HepG2 (cell line): Measurements from ENCODE around the gene ZBBX. TPM values are rescaled to one million over a fixed set of nuclear protein-coding genes. Genes with fewer than 3 reads are reported as not detected.

Source experiments
- ATAC-seq: fragments of 200-7000 bp; cut with Tn5 transposase; 3 replicates; pipeline ENCODE4 v1.9.1; 2020; ENCODE audit warnings: mild to moderate bottlenecking, moderate library complexity
- BruUV-seq: library from RNA; stranded (reverse); fragments of 400-500 nt; replicated peaks from 2 replicates; lab custom pipeline; 2021; lab: Mats Ljungman, UMichigan
- CTCF ChIA-PET: fragments of 300-600 bp; formaldehyde crosslinking; extraction: SDS; loops from one replicate; lab custom pipeline; 2021; ENCODE audit warnings: low total read pairs, inconsistent platforms, low intra/inter-chr PET ratio; lab: Yijun Ruan, JAX
- POLR2A ChIA-PET: fragments of 350-600 bp; sonication (Branson Sonifier 250); formaldehyde crosslinking; loops from one replicate; lab custom pipeline; 2020; ENCODE audit warnings: antibody characterized with exemption, inconsistent platforms; lab: Yijun Ruan, JAX
- DNase-seq: peaks from one replicate; pipeline ENCODE4 v3.0.0-alpha.2; 2015; ENCODE audit warnings: low spot score
- FAIRE-seq: peaks from 3 replicates; lab custom pipeline; 2011; peaks lifted over from hg19 to GRCh38; lab: Jason Lieb, UNC
- H2AFZ ChIP-seq: one replicate; pipeline ENCODE4 v1.6.1; 2011; ENCODE audit warnings: low read length, inconsistent platforms
- H3K27ac ChIP-seq: fragments of 300-600 bp; 3 replicates; pipeline ENCODE4 v1.8.0; 2011; ENCODE audit warnings: mixed run types, mild to moderate bottlenecking, mixed read lengths, low read length, inconsistent platforms; ENCODE audit not compliant: insufficient read depth; ENCODE audit errors: extremely low read length
- H3K27me3 ChIP-seq, 2 experiments: fragments of 200-600 bp in 1 of 2; 2 replicates in 1 of 2; 3 replicates in 1 of 2; pipeline versions ENCODE4 v1.6.0 to v1.8.0; 2011; ENCODE audit warnings: low read length in 2 of 2, mild to moderate bottlenecking in 2 of 2, moderate library complexity in 2 of 2, inconsistent platforms in 1 of 2; ENCODE audit not compliant: insufficient read depth in 2 of 2, control insufficient read depth in 1 of 2
- H3K36me3 ChIP-seq, 2 experiments: fragments of 200-600 bp in 1 of 2; replicated peaks in 1 of 2; 2 replicates in 1 of 2; 3 replicates in 1 of 2; pipeline versions ENCODE4 v1.5.1 to v1.8.0; 2011; ENCODE audit warnings: low read length in 2 of 2, inconsistent platforms in 1 of 2; ENCODE audit not compliant: insufficient read depth in 2 of 2, control insufficient read depth in 1 of 2
- H3K4me1 ChIP-seq: 2 replicates; pipeline ENCODE4 v1.5.1; 2012; ENCODE audit warnings: low read length, inconsistent platforms; ENCODE audit not compliant: insufficient read depth
- H3K4me2 ChIP-seq: 2 replicates; pipeline ENCODE4 v1.6.0; 2011; ENCODE audit warnings: low read depth, low read length, inconsistent platforms
- H3K4me3 ChIP-seq, 3 experiments: fragments of 200-600 bp in 1 of 3; sonication (generic), shearing (Covaris generic) in 1 of 3; replicated peaks in 1 of 3; 2 replicates each; pipeline ENCODE4 v1.5.1; 2011 to 2016; ENCODE audit warnings: low read length in 3 of 3, inconsistent platforms in 2 of 3, low read depth in 2 of 3, mild to moderate bottlenecking in 2 of 3, control low read depth in 1 of 3, mixed read lengths in 1 of 3; ENCODE audit not compliant: insufficient read depth in 1 of 3
- H3K79me2 ChIP-seq: one replicate; pipeline ENCODE4 v1.6.1; 2011; ENCODE audit warnings: low read length, inconsistent platforms; ENCODE audit not compliant: insufficient read depth
- H3K9ac ChIP-seq: 2 replicates; pipeline ENCODE4 v1.6.0; 2011; ENCODE audit warnings: mild to moderate bottlenecking, low read depth, low read length, inconsistent platforms; ENCODE audit not compliant: insufficient read depth
- H3K9me3 ChIP-seq: 2 replicates; pipeline ENCODE4 v1.5.1; 2012; ENCODE audit warnings: mild to moderate bottlenecking, low read length
- H4K20me1 ChIP-seq: 2 replicates; pipeline ENCODE4 v1.6.0; 2011; ENCODE audit warnings: inconsistent platforms, mild to moderate bottlenecking, low read length, moderate library complexity; ENCODE audit not compliant: insufficient read depth
- CEBPB ChIP-seq: IDR thresholded peaks from 2 replicates; pipeline ENCODE4 v1.6.1; 2011; ENCODE audit warnings: low read depth, low read length, improper control_type of control experiment, borderline replicate concordance
- DPF2 ChIP-seq: sonication (generic); formaldehyde crosslinking; IDR thresholded peaks from 2 replicates; pipeline ENCODE4 v1.4.0; 2020; ENCODE audit warnings: mild to moderate bottlenecking, low read depth, missing genetic modification reagents, borderline replicate concordance
- ETV6 ChIP-seq: sonication (generic); formaldehyde crosslinking; conservative IDR thresholded peaks from 2 replicates; pipeline ENCODE4 v1.4.0; 2020; ENCODE audit warnings: missing genetic modification reagents
- HDAC2 ChIP-seq: sonication (generic); formaldehyde crosslinking; IDR thresholded peaks from 2 replicates; pipeline ENCODE4 v1.4.0; 2020; ENCODE audit warnings: missing genetic modification reagents
- ZNF615 ChIP-seq: sonication (generic); formaldehyde crosslinking; IDR thresholded peaks from 2 replicates; pipeline ENCODE4 v1.5.0; 2020; ENCODE audit warnings: mild to moderate bottlenecking, missing genetic modification reagents, borderline replicate concordance
- WGBS: methylation state at CpG from one replicate; pipeline ENCODE4 v1.1.6; 2017; ENCODE audit warnings: low lambda C conversion rate; 5-methylcytosine and 5-hydroxymethylcytosine counted together
- in situ Hi-C: cut with HindIII; loops from 2 replicates; pipeline ENCODE4 v1.10.0; 2017; ENCODE audit warnings: low pct_unique_long_range_greater_than_20kb; ENCODE audit not compliant: extremely low pct_ligation_motif_present
- intact Hi-C: fragments of 100-400 bp; cut with micrococcal nuclease; formaldehyde crosslinking; loops from one replicate; pipeline ENCODE4 v1.10.0; 2022; ENCODE audit not compliant: unreplicated experiment
- polyA plus RNA-seq, 8 experiments: library from polyadenylated mRNA; depleted of rRNA in 3 of 8; stranded (reverse) in 7 of 8; unstranded in 1 of 8; fragments of >200 nt; fragmentation: Illumina TruSeq in 4 of 8; extraction: Trizol in 4 of 8; gene quantifications; 2 replicates each; pipeline versions ENCODE4 v1.2.1 to v1.2.3, GENCODE V29; 2011 to 2016; ENCODE audit warnings: low read depth in 4 of 8, missing spikeins in 1 of 8, mixed read lengths in 1 of 8; ENCODE audit not compliant: insufficient read depth in 1 of 8
- total RNA-seq, 5 experiments: library from RNA; depleted of rRNA; stranded (reverse); fragments of >200 nt; fragmentation: Illumina TruSeq; extraction: Trizol; gene quantifications; 2 replicates each; pipeline ENCODE4 v1.2.3, GENCODE V29; 2016; ENCODE audit warnings: low read depth in 1 of 5

The ZBBX gene
- total and polyA plus RNA-seq, 2 of the 13 experiments (the other 11 are each of a cell fraction or from before 2014, with no cell fraction given) = not detected

DNA sequence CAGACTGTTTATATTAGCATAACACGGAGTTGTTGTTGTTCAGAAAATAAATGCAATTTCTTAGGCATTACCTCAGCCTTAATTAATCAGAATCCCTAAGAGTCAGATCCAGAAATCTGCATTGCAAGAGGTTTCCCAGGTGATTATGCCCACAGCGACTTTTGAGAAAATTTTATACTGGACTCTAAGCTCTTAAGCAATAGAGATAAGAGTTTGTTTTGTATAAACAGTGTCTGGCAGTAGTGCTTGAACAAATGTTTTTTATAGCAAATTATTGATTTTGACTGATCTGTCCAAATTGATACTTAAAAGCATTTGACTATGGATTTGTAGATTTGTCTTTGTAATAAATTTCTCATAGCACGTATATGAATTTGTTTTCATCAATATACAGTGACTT is 92.8 kb downstream of the ZBBX start:
- intact Hi-C loops (no loop called here), in situ Hi-C loops (no loop called here)
- Histone ChIP-seq H3K27me3 (no peaks in the 10 kb centered on the region; a peak in 1 of 5 replicates), H2AFZ (no peak overlapping the region), H3K27ac (no peak overlapping the region), H3K9me3 (no peaks in the 10 kb centered on the region), H3K4me2 (no peak overlapping the region), H3K4me1 (no peaks in the 10 kb centered on the region), H3K9ac (no peak overlapping the region), H3K79me2 (no peaks in the 10 kb centered on the region), H4K20me1 (no peaks in the 10 kb centered on the region), H3K4me3 (no peak overlapping the region), H3K36me3 (no peaks in the 10 kb centered on the region)
- DNase-seq (no peak), ATAC-seq (no peak), FAIRE-seq (no peak)
- TF ChIP-seq DPF2 (CRISPR knock-in tag) = no peak
- no TSS peak for BruUV-seq
- 0% methylated on average over 3 of the region's 3 CpGs for WGBS
- ChIA-PET POLR2A (no interaction called here), CTCF (no interaction called here)

DNA sequence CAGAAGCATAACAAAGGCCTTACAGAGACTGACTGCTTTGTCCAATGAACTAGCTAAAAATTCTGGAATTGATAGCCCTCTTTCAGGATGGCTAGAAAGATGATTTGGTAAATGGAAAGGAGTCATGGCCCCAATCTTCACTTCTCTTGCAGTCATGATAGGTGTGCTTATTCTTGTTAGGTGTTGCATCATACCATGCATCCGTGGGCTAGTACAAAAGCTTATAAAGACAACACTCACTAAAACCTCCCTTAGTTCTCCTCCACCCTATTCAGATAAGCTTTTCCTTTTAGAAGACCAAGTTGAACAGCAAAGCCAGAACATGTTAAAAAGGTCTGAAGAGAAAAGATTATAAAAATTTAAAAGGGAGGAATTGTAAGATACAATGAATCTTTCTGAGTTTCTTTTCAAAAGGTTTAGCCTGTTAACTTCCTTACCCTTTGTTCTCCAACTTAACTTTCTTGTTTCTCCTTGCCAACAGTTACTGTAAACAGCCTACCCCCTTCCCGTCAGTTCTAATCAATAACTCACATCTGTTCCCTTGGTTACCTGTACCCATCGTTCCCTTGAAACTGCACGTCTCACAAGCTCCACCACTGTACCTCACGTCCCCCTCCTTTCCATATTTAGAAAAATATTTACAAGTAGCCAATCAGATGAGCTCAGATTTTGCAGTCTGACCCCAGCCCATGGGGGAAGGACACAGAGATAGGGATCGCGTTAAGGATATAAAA is 105.8 kb downstream of the ZBBX start:
- POLR2A ChIA-PET = no interaction called here
- no peak for ATAC-seq

More for the DNA sequence above, 105.8 kb downstream of the ZBBX start:
- CTCF ChIA-PET = no interaction called here
- H2AFZ ChIP-seq = no peak overlapping the region
- DNase-seq = no peak
- H3K27ac ChIP-seq = no peak overlapping the region
- no peaks in the 10 kb centered on the region for H3K9me3 ChIP-seq
- no peaks in the 10 kb centered on the region for H4K20me1 ChIP-seq
- H3K36me3 ChIP-seq = no peaks in the 10 kb centered on the region
- TF ChIP-seq ZNF615 (no peak), HDAC2 (no peak), CEBPB (peak; percentile 28; the same call in 1 of the 2 replicates), ETV6 (CRISPR knock-in tag) (no peak)
- TF ChIP-seq, all 625 proteins: peak for 1
- intact Hi-C loops = no loop called here
- Histone ChIP-seq H3K27me3 (no peaks in the 10 kb centered on the region), H3K4me3 (no peak overlapping the region), H3K4me2 (no peak overlapping the region), H3K4me1 (no peaks in the 10 kb centered on the region), H3K9ac (no peak overlapping the region), H3K79me2 (no peaks in the 10 kb centered on the region)
- FAIRE-seq = no peak
- no TSS peak for BruUV-seq
- 18% methylated on average over 7 of the region's 7 CpGs for WGBS
- in situ Hi-C loops = no loop called here
